Activated T-helper 1 cell treated with anti-CD3 and anti-CD28 coated beads, Interleukin-12 subunit alpha, Interleukin-12 subunit beta, Interleukin-2, Interleukin-4 antibody, amounts not matched to agents 30 ng/mL and 10 ng/mL and 1 ng/mL, durations not matched to agents 14 hours and 24 hours and 36 hours (primary cell): Measurements from ENCODE around the gene PFKP. TPM values are rescaled to one million over a fixed set of nuclear protein-coding genes. Genes with fewer than 3 reads are reported as not detected.

Source experiments
- DNase-seq: peaks from one replicate; pipeline ENCODE4 v3.0.0; 2021; ENCODE audit warnings: low spot score
- H3K27ac Mint-ChIP-seq: one replicate; pipeline ENCODE4 v1.8.0; 2021; ENCODE audit warnings: mild to moderate bottlenecking, mixed read lengths
- H3K27me3 Mint-ChIP-seq: one replicate; pipeline ENCODE4 v1.8.0; 2022; ENCODE audit warnings: mild to moderate bottlenecking, moderate library complexity, mixed read lengths; ENCODE audit not compliant: insufficient read depth
- H3K36me3 Mint-ChIP-seq: one replicate; pipeline ENCODE4 v1.8.0; 2021; ENCODE audit warnings: low read depth, mixed read lengths
- H3K4me1 Mint-ChIP-seq: one replicate; pipeline ENCODE4 v1.8.0; 2021; ENCODE audit warnings: low read depth, mixed read lengths
- H3K4me3 Mint-ChIP-seq: one replicate; pipeline ENCODE4 v1.8.0; 2021; ENCODE audit warnings: mild to moderate bottlenecking, moderate library complexity, mixed read lengths
- H3K9me3 Mint-ChIP-seq: one replicate; pipeline ENCODE4 v1.8.0; 2021; ENCODE audit warnings: mixed read lengths
- intact Hi-C: fragments of 100-400 bp; cut with micrococcal nuclease; formaldehyde crosslinking; loops from one replicate; pipeline ENCODE4 v1.15.1; 2024
- total RNA-seq: library from RNA; stranded (reverse); gene quantifications from 2 replicates; pipeline ENCODE4 v1.2.3, GENCODE V29; 2022

PFKP gene
- total RNA-seq, 1 donor from 2014 or later: 264 TPM

GRCh38 chr10:3122486-3123205 is 55.3 kb downstream of the PFKP start:
- intact Hi-C loops: no loop called here
- no peak overlapping the region for H3K4me3 Mint-ChIP-seq
- peaks cover 46% of the 10 kb centered on the region for H3K36me3 Mint-ChIP-seq
- no peaks in the 10 kb centered on the region for H3K9me3 Mint-ChIP-seq
- H3K27ac Mint-ChIP-seq: no peak overlapping the region
- H3K27me3 Mint-ChIP-seq: no peaks in the 10 kb centered on the region
- H3K4me1 Mint-ChIP-seq: no peaks in the 10 kb centered on the region
- DNase-seq: no peak

GRCh38 chr10:3123571-3124411 is 56.4 kb downstream of the PFKP start:
- no peak overlapping the region for H3K27ac Mint-ChIP-seq
- no peaks in the 10 kb centered on the region for H3K27me3 Mint-ChIP-seq
- no peaks in the 10 kb centered on the region for H3K9me3 Mint-ChIP-seq
- DNase-seq: no peak
- peaks cover 42% of the 10 kb centered on the region for H3K36me3 Mint-ChIP-seq
- intact Hi-C loops: no loop called here
- H3K4me3 Mint-ChIP-seq: no peak overlapping the region
- H3K4me1 Mint-ChIP-seq: no peaks in the 10 kb centered on the region

GRCh38 chr10:3124412-3125175 is 57.2 kb downstream of the PFKP start:
- no peaks in the 10 kb centered on the region for H3K27me3 Mint-ChIP-seq
- peaks cover 43% of the 10 kb centered on the region for H3K36me3 Mint-ChIP-seq

GRCh38 chr10:3125527-3126170 is 58.3 kb downstream of the PFKP start:
- intact Hi-C loops: no loop called here
- Mint-ChIP-seq H3K4me3 (no peak overlapping the region), H3K27me3 (no peaks in the 10 kb centered on the region), H3K27ac (no peak overlapping the region), H3K36me3 (peaks cover 42% of the 10 kb centered on the region), H3K4me1 (no peaks in the 10 kb centered on the region), H3K9me3 (no peaks in the 10 kb centered on the region)
- no peak for DNase-seq

More at GRCh38 chr10:3124412-3125175, 57.2 kb downstream of the PFKP start:
- Mint-ChIP-seq H3K4me1 (no peaks in the 10 kb centered on the region), H3K9me3 (no peaks in the 10 kb centered on the region), H3K27ac (no peak overlapping the region), H3K4me3 (no peak overlapping the region)
- no peak for DNase-seq
- intact Hi-C loops: no loop called here

GRCh38 chr10:3126249-3126648 is 58.9 kb downstream of the PFKP start:
- H3K4me3 Mint-ChIP-seq: no peak overlapping the region
- no peaks in the 10 kb centered on the region for H3K4me1 Mint-ChIP-seq
- intact Hi-C loops: no loop called here
- H3K9me3 Mint-ChIP-seq: no peaks in the 10 kb centered on the region
- H3K27ac Mint-ChIP-seq: no peak overlapping the region
- DNase-seq: no peak
- H3K36me3 Mint-ChIP-seq: peaks cover 41% of the 10 kb centered on the region
- no peaks in the 10 kb centered on the region for H3K27me3 Mint-ChIP-seq

- Mint-ChIP-seq H3K27me3 (no peaks in the 10 kb centered on the region), H3K9me3 (no peaks in the 10 kb centered on the region), H3K4me3 (no peak overlapping the region), H3K4me1 (no peaks in the 10 kb centered on the region), H3K27ac (no peak overlapping the region), H3K36me3 (peaks cover 44% of the 10 kb centered on the region)
- DNase-seq: no peak
- intact Hi-C loops: no loop called here
Observed at GRCh38 chr10:3126741-3127346, 59.5 kb downstream of the PFKP start.

GRCh38 chr10:3127921-3128320 is 60.6 kb downstream of the PFKP start:
- no peaks in the 10 kb centered on the region for H3K9me3 Mint-ChIP-seq
- peaks cover 44% of the 10 kb centered on the region for H3K36me3 Mint-ChIP-seq
- H3K27me3 Mint-ChIP-seq: no peaks in the 10 kb centered on the region
- intact Hi-C loops: no loop called here
- DNase-seq: no peak
- H3K27ac Mint-ChIP-seq: no peak overlapping the region
- no peaks in the 10 kb centered on the region for H3K4me1 Mint-ChIP-seq
- H3K4me3 Mint-ChIP-seq: no peak overlapping the region

GRCh38 chr10:3128379-3129130 is 61.2 kb downstream of the PFKP start:
- H3K4me1 Mint-ChIP-seq: no peaks in the 10 kb centered on the region
- peaks cover 44% of the 10 kb centered on the region for H3K36me3 Mint-ChIP-seq
- no peak for DNase-seq
- intact Hi-C loops: no loop called here
- H3K9me3 Mint-ChIP-seq: no peaks in the 10 kb centered on the region
- H3K27me3 Mint-ChIP-seq: no peaks in the 10 kb centered on the region
- no peak overlapping the region for H3K4me3 Mint-ChIP-seq
- no peak overlapping the region for H3K27ac Mint-ChIP-seq

- no peak overlapping the region for H3K4me3 Mint-ChIP-seq
- H3K27me3 Mint-ChIP-seq: no peaks in the 10 kb centered on the region
- H3K27ac Mint-ChIP-seq: no peak overlapping the region
- no peaks in the 10 kb centered on the region for H3K4me1 Mint-ChIP-seq
- no peak for DNase-seq
- H3K36me3 Mint-ChIP-seq: peaks cover 51% of the 10 kb centered on the region
- intact Hi-C loops: no loop called here
- H3K9me3 Mint-ChIP-seq: no peaks in the 10 kb centered on the region
Observed at GRCh38 chr10:3129581-3130340, 62.4 kb downstream of the PFKP start.

GRCh38 chr10:3131098-3131497 is 63.8 kb downstream of the PFKP start:
- Mint-ChIP-seq H3K36me3 (peaks cover 52% of the 10 kb centered on the region), H3K9me3 (no peaks in the 10 kb centered on the region), H3K4me3 (no peak overlapping the region), H3K27me3 (no peaks in the 10 kb centered on the region), H3K27ac (no peak overlapping the region), H3K4me1 (no peaks in the 10 kb centered on the region)
- intact Hi-C loops: no loop called here
- no peak for DNase-seq
